Panc1 (cell line): ENCODE measurements around the gene RABEP1. TPM values are rescaled to one million over a fixed set of nuclear protein-coding genes. Genes with fewer than 3 reads are reported as not detected.
"Not testable (repeated sequence)": the region's sequence is repeated elsewhere in the genome, so short reads cannot be mapped to it uniquely, and the experiment has no call there.

Experiments used
- ATAC-seq: fragments of 200-7000 bp; cut with Tn5 transposase; 2 replicates; pipeline ENCODE4 v1.9.1; 2020; ENCODE audit warnings: mild to moderate bottlenecking, moderate library complexity
- BruUV-seq: library from RNA; stranded (reverse); fragments of 400-500 nt; replicated peaks from 2 replicates; lab custom pipeline; 2021; lab: Mats Ljungman, UMichigan
- CTCF ChIA-PET: fragments of 300-600 bp; sonication (Branson Sonifier 250); formaldehyde crosslinking; loops from one replicate; lab custom pipeline; 2022; ENCODE audit warnings: antibody characterized with exemption; lab: Charles Lee
- POLR2A ChIA-PET: fragments of 300-600 bp; sonication (Branson Sonifier 250); formaldehyde crosslinking; loops from one replicate; lab custom pipeline; 2022; ENCODE audit warnings: antibody characterized with exemption; lab: Charles Lee
- DNase-seq: peaks from one replicate; pipeline ENCODE4 v3.0.0-alpha.2; 2010; ENCODE audit warnings: low read depth, low spot score
- H3K27ac ChIP-seq: 2 replicates; pipeline ENCODE4 v1.5.1; 2011; ENCODE audit warnings: mild to moderate bottlenecking, low read length, inconsistent platforms
- H3K27me3 ChIP-seq: fragments of 200-500 bp; sonication (Bioruptor generic); 2 replicates; pipeline ENCODE4 v1.6.0; 2014; ENCODE audit warnings: low read length, inconsistent platforms; ENCODE audit not compliant: control insufficient read depth, insufficient read depth
- H3K36me3 ChIP-seq: fragments of 200-500 bp; sonication (Bioruptor generic); 2 replicates; pipeline ENCODE4 v1.5.1; 2014; ENCODE audit warnings: inconsistent platforms, mild to moderate bottlenecking, low read length, moderate library complexity; ENCODE audit not compliant: control insufficient read depth, insufficient read depth
- H3K4me1 ChIP-seq: 2 replicates; pipeline ENCODE4 v1.5.1; 2011; ENCODE audit warnings: inconsistent platforms, mild to moderate bottlenecking, low read length, moderate library complexity; ENCODE audit not compliant: control insufficient read depth, insufficient read depth
- H3K4me3 ChIP-seq, 2 experiments: 2 replicates each; pipeline ENCODE4 v1.5.1; 2011 to 2012; ENCODE audit warnings: low read depth in 2 of 2, low read length in 2 of 2, mild to moderate bottlenecking in 2 of 2, inconsistent platforms in 1 of 2, moderate library complexity in 1 of 2
- H3K9me3 ChIP-seq: fragments of 200-500 bp; sonication (Bioruptor generic); 2 replicates; pipeline ENCODE4 v1.5.1; 2014; ENCODE audit warnings: low read depth, mild to moderate bottlenecking, inconsistent platforms, low read length, moderate library complexity; ENCODE audit not compliant: control insufficient read depth, insufficient read depth
- CTCF ChIP-seq: fragments of 450-650 bp; IDR thresholded peaks from 2 replicates; pipeline ENCODE4 v1.5.1; 2017; ENCODE audit warnings: mild to moderate bottlenecking
- POLR2AphosphoS5 ChIP-seq: IDR thresholded peaks from 2 replicates; pipeline ENCODE4 v1.6.1; 2012; ENCODE audit warnings: mild to moderate bottlenecking, low read depth, low read length, moderate library complexity
- REST ChIP-seq, 2 experiments: IDR thresholded peaks; 2 replicates each; pipeline ENCODE4 v1.6.1; 2011 to 2012; ENCODE audit warnings: low read depth in 2 of 2, control low read depth in 1 of 2, low read length in 1 of 2, mild to moderate bottlenecking in 1 of 2, moderate library complexity in 1 of 2; ENCODE audit not compliant: insufficient read depth in 1 of 2
- SIN3A ChIP-seq: IDR thresholded peaks from 2 replicates; pipeline ENCODE4 v1.6.1; 2012; ENCODE audit warnings: low read depth, mild to moderate bottlenecking, low read length, moderate library complexity, borderline replicate concordance; ENCODE audit not compliant: insufficient read depth
- TCF7L2 ChIP-seq: IDR thresholded peaks from 2 replicates; pipeline ENCODE4 v1.6.1; 2011; ENCODE audit warnings: mild to moderate bottlenecking, low read depth, low read length, inconsistent platforms
- in situ Hi-C: cut with HindIII; loops from 2 replicates; pipeline ENCODE4 v1.10.0; 2016; ENCODE audit warnings: low sequenced_read_pairs, low pct_unique_long_range_greater_than_20kb
- intact Hi-C: fragments of 100-400 bp; cut with micrococcal nuclease; formaldehyde crosslinking; loops from one replicate; pipeline ENCODE4 v1.10.0; 2022; ENCODE audit not compliant: unreplicated experiment
- total RNA-seq: library from RNA; stranded (reverse); gene quantifications from one replicate; pipeline ENCODE4 v1.2.1, GENCODE V29; 2021; ENCODE audit not compliant: unreplicated experiment

Gene RABEP1
- total RNA-seq, 1 experiment from 2014 or later: 28.2 TPM

- H3K4me3 ChIP-seq, POLR2A ChIA-PET, in situ Hi-C loops, BruUV-seq, ATAC-seq, CTCF ChIA-PET, H3K4me1 ChIP-seq, H3K27ac ChIP-seq, H3K27me3 ChIP-seq, H3K9me3 ChIP-seq, H3K36me3 ChIP-seq, DNase-seq: not testable (repeated sequence)
- intact Hi-C loops: loop anchor here (5.0 kb wide), 1 partner anchor 42 kb away; no protein-coding TSS in a partner anchor
Observed at GRCh38 chr17:5239769-5240168, 42.3 kb upstream of the RABEP1 start.

- ChIA-PET CTCF (no interaction called here), POLR2A (no interaction called here)
- H3K4me1 ChIP-seq: no peaks in the 10 kb centered on the region
- ATAC-seq (no peak), DNase-seq (no peak)
- intact Hi-C loops (no loop called here), in situ Hi-C loops (no loop called here)
- H3K27ac ChIP-seq: no peak overlapping the region
- H3K9me3 ChIP-seq: no peaks in the 10 kb centered on the region
- no TSS peak for BruUV-seq
- no peak for TF ChIP-seq POLR2AphosphoS5
- TF ChIP-seq TCF7L2: no peak
- TF ChIP-seq SIN3A: no peak
- TF ChIP-seq REST (IDR thresholded peaks at IDR 0.05; ENCODE audit: insufficient read depth in 1 of 2, low read depth in 2 of 2, low read length in 1 of 2): no peak
- TF ChIP-seq CTCF: no peak
- no peaks in the 10 kb centered on the region for H3K36me3 ChIP-seq
- H3K4me3 ChIP-seq: no peak overlapping the region
- no peaks in the 10 kb centered on the region for H3K27me3 ChIP-seq
Observed at GRCh38 chr17:5241861-5242671, 40.0 kb upstream of the RABEP1 start.

GRCh38 chr17:5247621-5248020 lies 34.5 kb upstream of the RABEP1 start:
- CTCF ChIA-PET: interaction anchor here (0.6 kb wide), 1 partner anchor 64 kb away, joined by 4 read pairs; no protein-coding TSS in a partner anchor
- in situ Hi-C loops: no loop called here
- Histone ChIP-seq H3K27me3 (no peaks in the 10 kb centered on the region), H3K4me3 (no peak overlapping the region), H3K4me1 (no peaks in the 10 kb centered on the region), H3K27ac (no peak overlapping the region), H3K9me3 (no peaks in the 10 kb centered on the region), H3K36me3 (no peaks in the 10 kb centered on the region)
- no TSS peak for BruUV-seq
- ATAC-seq (no peak), DNase-seq (no peak)
- POLR2A ChIA-PET: no interaction called here
- intact Hi-C loops: no loop called here
- no peak for TF ChIP-seq POLR2AphosphoS5
